HG03066 (cell line): ENCODE data around the gene CCDC127.
A peak's percentile ranks its signal among the peaks of the same experiment; 100 is the strongest.

Experiments
- ATAC-seq: cut with Tn5 transposase; IDR thresholded peaks from one replicate; pipeline ENCODE4 v1.9.1; 2021; ENCODE audit warnings: low read depth; ENCODE audit not compliant: unreplicated experiment

Gene CCDC127

DNA sequence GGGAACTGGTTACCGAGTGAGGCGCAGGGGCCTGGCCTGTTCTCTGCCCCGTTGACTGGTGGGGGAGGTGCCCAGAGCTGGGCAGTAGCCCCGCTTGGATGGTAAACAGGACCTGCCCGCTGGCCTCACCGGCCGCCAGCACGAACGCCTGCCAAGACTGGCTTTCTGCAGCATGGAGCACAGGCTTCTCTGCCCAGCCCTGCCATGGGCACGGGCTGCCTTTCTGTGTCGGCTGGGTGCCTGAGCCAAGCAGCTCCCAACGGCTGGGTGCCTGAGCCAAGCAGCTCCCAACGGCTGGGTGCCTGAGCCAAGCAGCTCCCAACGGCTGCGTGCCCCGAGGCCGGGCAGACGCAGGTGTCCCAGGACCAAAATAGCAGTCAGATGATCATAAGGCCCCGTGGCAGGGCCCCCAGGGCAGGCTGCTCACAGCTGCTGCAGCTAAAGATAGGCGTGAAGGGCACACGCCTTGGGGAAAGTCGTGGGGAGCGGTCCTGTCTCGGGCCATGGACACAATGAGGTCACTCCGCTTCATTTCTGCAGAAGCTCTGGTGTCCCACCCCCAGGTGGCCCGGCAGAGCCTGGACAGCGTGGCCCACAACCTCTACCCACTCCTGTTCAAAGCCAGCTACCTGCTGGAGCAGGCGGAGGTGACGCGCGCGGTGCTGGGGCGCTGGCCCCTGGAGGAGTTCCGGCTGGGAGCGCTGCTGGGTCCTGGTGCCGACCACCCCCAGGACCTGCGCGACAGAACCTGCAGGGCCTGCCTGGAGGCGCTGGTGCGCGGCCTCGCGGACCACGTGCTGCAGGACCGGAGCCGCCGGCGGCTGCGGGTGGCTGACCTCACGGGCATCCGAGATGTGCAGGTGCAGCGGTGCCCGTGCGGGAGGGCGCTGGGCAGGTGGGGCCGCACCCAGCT is 26.7 kb downstream of the CCDC127 start, which contains the start of gene LRRC14B:
Gene LRRC14B (plus strand): TSS at position 460 of the 913 bp plus-strand sequence. CDS start 44 bp downstream, at position 504.
- no peak for ATAC-seq

DNA sequence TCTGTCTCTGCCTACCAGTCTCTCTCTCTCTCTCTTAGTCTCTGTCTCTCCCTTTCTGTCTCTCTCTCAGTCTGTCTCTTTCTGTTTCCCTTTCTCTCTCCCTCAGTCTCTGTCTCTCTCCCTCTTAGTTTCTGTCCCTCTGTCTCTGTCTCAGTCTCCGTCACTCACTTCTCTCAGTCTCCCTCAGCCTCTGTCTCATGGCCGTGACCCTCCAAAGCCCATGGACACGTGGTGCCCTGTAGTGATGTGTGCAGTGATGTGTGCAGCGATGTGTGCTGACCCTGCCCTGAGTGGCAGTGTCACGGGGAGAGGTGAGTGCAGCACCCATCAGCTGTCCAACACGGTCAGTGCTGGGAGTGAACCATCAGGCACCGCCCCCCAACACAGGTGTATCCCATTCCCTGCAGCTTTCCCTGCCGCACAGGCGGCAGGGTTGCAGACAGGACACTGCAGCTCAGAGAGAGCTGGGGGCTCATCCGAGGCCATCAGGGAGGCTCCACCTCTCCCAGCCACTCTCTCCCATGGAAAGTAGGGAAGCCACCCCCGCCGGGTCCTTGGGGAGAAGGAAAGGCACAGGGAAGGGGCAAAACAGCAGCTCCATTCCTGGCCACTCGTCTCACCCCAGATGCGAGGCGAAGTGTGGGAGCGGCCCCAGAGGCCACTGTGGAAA is 27.5 kb downstream of the CCDC127 start:
- no peak for ATAC-seq

DNA sequence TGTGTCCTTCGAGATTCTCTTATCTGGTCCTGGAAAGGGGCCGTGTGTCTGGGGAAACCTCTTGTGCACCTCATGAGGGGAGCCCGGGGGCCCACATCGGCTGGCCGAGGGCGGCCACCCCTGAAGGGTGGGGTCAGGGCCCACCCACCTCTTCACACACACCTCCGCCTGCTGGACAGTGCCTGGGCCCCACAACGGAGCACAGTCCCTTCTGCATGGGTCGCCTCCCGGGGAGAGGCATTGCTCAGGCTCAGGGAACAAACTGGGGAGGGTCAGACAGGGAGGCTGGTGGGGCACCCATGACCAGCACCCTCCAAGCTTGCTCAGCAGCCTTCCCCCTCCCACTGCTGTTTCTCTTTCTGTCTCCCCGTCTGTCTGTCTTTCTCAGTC is 28.0 kb downstream of the CCDC127 start:
- no peak for ATAC-seq

DNA sequence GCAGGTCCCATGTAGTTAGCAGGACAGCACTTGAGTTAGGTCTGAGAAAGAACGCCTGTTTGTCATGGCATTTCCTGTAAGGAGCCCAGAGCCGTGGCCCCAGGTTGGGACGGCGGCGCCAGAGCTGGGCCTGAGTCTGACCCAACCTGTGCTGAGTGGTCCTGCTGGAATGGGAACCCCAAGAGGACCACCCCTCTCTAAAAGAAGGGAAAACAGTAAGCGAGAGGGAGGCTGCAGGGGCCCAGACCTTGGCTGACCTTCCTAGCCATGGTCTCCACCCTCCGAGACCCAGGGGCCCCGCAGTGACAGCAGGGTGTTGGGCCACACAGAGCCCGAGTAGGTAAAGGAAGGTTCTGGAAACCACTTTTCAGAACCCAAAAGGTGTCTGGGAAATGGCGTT is 28.5 kb downstream of the CCDC127 start:
- ATAC-seq = no peak

DNA sequence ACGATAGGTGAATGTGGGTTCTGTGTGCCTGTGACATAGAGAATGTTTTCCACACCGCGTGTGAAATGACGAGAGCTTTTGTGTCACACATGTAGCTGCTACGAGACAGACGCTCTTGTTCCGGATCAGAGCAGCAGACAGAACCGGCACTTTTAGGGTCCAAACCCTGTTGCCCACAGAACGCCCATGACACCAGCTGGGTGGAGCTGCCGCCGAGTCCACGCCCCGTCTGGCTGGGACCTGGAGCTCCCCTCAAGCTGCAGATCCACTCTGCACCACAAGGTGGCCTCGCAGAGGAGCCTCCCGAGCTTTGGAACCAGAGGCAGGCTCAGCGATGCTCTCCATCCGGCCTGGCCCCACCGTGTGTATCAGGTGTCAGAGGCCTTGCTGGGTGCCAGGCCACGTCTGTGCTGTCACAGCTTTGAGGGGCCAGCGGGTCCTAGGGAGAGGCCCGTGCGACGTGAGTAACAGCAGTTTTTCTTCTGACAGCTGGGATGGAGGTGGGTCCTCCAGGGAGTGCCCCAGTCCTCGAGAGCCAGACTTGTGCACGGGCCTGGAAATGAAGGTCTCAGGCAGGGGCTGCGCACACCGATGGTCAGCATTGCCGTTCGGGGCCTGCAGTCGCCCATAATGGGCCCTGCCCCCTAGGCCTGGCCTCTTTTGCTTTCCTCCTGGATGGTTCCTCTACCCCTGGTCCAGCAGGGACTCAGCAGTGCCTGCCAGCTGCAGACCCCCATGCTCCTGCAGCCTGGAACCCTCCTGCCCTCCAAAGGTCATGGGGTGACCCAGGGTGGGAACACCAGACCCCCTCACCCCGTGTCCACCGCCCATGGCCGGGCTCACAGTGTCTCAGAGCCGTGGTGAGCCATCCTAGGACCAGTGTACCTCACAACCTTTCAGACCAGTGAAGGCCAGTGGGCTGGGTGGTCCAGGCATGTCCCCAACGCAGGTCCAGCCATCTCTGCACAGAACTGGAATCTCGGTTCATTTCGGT is 29.2 kb downstream of the CCDC127 start:
- peak; percentile 78 for ATAC-seq

DNA sequence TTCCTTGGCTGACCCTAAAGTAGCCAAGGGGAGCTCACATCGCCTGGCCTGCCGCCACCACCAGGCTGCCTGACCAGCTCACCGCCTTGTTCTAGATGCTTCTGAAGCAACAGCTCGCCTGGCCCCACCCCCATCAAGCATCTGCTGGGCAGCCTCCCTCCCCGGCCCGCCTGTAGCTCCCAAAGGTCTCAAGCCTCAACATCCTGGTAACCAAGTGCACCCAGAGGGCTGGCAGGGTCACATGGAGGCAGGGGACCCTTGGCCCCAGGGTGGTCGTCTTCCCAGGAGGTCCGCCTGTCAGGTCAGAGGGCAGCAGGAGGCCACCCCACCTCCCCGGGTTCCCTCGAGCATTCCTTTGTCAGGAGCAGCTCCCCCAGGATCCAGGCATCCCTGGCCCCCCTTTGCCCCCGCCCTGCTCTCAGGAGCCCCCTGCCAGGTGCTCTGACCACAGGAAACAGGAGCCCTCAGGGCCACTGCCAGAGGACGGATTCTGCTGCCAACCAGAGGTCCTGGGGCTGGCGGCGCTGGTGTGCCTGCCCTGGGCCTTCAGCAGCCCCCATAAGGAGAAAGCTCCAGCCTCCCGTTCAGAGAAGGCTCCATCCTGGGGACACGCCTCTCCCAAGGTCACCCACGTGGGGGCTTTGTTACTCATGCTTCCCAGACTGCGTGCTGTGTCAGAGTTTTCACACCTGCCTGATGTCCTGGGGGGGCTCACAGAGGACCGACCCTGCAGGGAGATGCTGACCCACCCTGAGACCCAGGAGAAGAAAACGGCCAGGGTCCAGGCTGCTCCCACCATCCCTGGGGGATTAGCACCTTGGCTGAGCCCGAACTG is 30.1 kb downstream of the CCDC127 start:
- ATAC-seq = no peak

DNA sequence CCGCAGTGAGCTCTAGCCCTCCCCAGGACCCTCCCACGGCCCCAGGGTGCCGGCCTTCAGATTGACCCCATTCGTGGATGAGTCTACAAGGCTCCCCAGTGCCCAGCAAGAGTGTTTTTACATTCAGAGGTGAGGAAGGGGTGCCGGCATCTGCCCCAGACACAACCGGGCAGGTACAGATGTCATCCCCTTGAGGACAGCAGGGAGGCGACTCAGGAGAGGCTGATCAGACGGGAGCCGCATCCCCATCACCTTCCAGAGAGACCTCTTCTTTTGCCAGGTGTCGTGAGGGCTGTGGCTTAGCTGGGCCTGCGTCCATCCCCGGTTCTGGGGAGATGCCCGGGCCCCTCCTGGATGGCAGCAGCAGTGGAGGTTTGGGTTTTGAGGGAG is 30.9 kb downstream of the CCDC127 start:
- ATAC-seq = no peak

DNA sequence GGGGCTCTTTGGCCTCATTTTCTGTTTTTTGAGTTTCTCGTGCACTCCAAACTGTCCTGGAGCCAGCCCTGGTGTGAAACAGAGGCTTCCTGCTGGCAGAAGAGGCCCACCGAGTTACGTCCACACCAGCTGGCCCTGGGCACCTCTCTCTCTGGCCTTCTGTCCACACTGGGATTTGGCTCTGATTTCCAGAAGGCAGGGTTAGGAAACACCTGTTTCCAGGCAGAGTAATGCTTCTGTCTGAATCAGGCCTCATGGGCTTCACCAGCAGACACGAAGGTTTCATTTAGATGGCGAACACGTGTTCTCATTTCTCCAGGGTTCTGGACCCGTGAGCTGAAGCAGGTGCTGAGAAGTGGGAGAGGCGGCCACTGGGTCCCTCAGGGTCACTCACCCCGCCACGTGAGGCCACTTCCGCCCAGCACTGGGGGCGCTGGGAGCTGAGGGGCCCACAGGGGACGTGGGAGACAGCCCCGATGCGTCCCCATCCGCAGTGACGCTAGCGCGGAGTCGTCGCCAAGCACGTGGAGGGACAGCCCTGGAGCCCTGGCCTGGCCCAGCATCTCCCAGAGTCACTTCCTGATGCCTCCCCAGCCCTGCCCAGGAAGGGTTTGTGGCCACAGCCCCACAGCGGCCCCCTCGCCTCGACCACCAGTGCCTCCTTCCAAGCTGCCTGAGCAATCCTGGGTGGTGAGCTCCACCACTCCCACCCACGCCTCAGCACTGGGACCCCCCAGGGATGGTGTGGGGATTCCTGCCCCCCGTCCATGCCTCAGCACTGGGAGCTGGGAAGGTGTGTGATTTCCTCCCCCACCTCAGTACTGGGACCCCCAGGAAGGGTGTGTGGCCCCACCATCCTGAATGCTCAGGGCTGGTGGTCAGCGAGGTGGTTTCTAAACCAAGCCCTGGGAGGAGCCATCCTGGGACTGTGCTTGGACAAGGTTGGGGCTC is 31.6 kb downstream of the CCDC127 start:
- ATAC-seq = no peak

DNA sequence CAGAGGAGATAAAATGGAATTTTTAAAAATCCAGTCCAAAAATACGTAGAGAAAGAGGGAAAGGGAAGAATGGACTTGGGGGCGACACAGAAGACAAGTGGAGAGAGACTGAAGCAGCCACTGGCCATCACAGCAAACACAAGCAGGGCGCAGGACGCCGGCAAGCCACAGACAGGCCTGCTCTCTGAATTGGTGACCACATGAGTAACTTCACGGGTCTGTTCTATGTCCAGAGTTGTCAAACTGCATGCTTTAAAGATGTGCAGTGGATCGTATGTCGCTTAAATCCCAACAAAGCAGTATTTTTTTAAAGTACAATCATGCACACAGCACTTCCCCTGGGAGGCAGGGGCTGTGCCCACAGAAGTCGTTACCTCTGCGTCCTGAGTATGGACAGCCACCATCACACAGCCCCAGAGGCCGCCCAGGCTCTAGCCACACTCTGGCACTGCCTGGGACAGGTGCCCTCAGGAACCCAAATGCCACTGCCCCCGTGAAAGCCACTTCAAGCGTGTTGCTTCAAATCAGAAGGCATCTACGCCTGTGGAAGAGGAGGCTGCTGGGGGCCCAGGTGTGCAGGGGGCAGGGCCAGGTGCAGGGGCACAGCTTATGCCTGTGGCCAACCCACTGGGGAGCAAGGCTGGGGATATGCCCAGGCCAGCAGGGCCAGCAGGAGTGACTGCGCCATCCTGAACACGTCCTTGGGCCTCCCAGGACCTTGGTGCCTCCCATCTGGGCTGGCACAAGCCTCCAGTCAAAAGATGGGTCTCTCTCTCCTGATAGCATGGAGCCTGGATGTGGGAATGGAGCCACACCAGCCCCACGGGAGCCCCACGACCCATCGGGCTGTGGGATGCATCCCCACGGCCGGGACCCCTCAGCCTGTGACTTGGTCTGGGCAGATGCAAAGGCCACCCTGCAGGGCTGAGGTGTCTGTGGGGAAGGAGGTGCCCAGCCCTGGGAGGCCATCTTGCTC is 32.6 kb downstream of the CCDC127 start:
- no peak for ATAC-seq

DNA sequence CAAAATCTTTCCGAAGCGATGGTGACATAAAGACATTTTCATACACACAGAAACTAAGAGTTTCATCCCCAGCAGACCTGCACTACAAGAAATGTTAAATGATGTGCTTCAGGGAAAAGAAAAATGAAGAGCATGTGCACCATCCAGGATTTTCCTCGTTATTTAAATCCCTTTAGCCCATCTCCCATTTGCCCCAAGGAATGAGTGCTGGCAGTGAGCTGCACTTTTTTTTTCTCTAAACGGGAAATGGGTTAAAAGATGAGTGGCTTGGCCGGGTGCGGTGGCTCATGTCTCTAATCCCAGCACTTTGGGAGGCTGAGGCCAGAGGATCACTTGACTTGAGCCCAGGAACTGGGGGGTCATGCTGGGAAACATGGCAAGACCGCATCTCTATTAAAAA is 33.5 kb downstream of the CCDC127 start:
- ATAC-seq = no peak

DNA sequence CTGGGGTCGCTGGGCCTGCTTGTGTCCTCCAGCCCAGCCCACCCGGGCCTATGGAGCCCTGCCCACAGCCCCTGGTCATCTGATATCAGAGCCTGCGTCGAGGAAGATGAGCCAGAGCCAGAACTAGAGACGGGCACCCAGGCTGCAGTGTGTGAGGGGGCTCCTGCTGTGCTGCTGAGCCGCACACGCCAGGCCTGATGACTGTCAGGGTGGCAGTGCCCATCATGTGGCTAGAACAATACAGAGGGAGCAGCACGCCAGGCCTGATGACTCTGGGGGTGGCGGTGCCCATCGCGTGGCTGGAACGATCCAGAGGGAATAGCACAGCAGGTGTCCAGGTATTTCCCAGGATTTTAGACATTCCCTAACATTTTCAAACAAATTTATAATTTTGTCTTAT is 35.8 kb downstream of the CCDC127 start:
- ATAC-seq = no peak

DNA sequence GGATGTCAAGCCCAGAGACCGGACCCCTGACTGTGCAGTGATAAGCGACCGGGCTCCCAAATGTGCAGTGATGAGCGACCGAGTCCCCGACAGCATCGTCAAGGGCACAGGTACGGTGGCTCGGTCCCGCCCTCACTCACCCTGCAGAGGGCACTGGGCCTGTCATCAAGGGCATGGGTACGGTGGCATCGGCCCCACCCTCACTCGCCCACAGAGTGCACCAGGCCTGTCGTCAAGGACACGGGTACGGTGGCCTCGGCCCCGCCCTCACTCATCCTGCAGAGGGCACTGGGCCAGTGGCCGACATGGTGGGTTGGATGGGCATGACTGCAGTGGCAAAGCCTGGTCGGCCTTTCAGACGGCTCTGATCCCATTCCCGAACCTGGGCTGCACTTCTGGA is 36.4 kb downstream of the CCDC127 start:
- no peak for ATAC-seq

DNA sequence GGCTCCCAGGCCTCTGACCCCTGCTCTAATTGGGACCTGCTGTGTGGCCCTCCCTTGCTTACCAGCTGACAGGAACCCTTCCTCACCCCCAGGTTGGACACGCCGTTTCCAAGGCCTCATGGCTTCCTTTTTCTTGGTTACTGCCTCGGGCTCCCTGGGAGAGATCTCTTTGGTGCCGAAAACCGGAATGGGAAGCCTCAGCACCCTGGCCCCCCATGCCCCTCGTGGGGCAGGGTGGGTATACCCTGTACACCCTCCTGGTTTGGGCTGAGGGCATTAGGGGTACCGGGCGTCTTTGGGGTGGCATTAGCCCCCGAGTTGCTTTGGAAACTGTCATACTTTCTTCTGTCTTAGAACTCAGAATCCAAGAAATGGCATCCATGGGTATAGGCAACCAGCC is 36.8 kb downstream of the CCDC127 start:
- ATAC-seq = no peak

DNA sequence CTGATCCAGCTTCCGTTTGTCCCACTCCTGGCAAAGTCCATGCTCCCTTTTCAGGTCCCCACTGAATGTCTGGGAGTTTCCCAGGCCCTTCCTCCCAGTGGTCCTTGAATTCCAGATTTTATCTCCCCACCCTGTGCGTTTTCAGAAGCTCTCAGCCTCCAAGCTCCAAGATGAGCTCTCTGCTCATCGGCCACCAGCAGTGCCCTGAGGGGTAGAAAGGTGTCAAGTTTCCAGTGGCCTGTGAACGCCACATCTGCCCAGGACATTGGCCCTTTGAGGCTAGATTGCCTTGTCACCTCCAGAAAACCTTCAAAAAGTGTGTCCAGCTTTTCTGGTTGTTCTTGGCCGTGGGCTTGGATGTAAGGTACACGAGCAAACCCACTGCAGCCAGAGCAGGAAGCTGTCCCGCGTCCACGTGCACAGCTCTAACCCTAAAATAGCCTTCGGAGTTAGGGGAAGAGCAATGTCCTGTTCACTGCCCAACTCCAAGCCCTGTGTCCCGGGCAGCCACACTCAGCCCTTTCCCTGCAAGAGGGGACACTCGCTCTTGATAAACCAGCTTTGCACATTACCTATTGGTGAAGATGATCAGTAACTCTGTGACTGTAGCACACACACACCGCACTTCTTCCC is 37.6 kb downstream of the CCDC127 start:
- no peak for ATAC-seq

DNA sequence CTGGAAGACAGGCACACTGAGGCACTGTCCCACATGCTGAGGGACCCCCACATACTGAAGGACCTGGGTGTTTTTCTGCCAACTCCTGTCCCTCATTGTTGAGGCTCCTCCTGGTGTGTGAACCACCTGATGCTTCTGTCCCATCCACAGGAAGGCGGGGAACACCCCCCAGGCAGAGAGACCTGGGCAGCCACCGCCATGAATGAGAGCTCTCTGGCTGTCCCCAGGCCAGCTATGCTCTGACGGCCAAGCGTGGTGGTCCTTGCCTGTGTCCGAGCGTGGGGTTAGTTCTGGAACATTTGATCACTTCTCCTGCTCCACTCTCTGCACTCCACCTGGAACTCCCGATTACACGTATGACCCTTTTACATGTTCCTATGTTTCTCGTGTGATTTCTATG is 38.6 kb downstream of the CCDC127 start:
- ATAC-seq = no peak

DNA sequence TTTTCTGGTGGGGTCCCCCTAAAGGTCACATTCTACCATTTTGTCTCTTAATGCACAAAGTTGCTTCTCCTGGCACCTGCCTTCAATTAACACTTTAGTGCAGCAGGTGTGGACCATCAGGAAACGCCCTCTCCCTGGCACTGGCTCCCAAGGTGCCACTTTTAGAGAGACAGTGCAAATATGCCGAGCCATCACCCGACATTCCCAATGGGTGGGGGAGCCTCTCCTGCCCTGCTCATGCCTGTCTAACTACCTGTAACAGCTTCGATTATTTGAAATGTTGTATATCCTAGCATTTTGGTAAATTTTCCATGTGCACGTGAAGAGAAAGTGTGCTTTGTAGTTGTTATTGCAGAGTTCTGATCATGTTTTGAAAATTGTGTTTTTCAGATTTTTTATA is 39.8 kb downstream of the CCDC127 start:
- ATAC-seq = no peak

DNA sequence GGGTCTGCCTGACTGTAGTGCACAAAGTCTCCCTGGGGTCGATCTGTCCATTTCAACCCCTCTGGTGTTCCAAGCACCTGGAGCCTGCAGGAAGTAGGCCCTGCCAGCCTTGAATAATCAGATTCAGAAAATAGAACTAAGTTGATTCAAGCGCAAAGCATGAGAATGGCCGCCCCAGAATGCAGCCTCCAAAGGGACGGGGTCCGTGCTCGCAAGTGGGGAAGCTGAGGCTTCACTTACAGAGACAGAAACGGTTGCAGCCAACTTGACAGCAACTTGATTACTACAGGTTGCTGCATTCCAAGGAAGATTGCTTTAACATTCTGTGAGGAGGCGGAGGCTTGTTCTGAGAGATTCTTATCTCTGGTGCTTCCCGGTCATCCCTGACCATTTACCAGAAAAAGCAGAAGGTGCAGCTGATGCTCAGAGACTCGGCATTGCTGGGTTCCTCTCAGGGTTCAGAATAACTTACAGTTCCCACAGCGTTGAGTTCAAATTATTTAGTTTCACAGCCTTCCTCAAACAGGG is 41.6 kb downstream of the CCDC127 start:
- ATAC-seq = no peak
